HG03095 (cell line): ENCODE measurements around the gene RBFOX2.
"Not testable (repeated sequence)": the region's sequence is repeated elsewhere in the genome, so short reads cannot be mapped to it uniquely, and the experiment has no call there.

ENCODE experiments used
- ATAC-seq: cut with Tn5 transposase; IDR thresholded peaks from one replicate; pipeline ENCODE4 v1.9.1; 2021; ENCODE audit warnings: moderate library complexity; ENCODE audit not compliant: unreplicated experiment

RBFOX2 gene

DNA sequence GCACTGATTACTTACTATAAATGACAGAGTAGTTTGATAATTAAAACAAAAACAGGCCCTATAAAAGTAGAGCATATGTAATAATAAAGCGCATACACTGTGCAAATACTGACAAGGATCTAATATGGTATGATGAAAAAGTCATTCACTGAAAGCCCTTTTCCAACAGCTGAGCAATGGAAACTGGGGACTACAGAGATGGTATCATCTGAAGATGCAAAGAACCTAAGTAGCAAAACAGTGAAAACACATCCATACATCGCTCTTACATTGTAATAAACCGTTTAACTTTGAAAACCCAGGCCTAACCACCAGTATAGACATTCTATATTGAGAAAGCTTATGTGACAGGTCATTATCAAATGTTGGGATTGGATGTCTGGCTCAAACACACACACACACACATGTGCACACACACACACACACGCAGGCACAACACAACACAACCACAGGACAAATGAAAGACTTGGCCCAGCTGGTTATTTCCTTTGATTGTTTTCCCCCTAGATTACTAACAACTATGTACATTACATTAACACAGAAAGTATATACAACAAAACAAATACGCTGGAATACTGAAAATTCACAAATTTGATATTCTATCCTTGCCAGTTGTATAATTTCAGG is 191.4 kb downstream of the RBFOX2 start:
- ATAC-seq: no peak

DNA sequence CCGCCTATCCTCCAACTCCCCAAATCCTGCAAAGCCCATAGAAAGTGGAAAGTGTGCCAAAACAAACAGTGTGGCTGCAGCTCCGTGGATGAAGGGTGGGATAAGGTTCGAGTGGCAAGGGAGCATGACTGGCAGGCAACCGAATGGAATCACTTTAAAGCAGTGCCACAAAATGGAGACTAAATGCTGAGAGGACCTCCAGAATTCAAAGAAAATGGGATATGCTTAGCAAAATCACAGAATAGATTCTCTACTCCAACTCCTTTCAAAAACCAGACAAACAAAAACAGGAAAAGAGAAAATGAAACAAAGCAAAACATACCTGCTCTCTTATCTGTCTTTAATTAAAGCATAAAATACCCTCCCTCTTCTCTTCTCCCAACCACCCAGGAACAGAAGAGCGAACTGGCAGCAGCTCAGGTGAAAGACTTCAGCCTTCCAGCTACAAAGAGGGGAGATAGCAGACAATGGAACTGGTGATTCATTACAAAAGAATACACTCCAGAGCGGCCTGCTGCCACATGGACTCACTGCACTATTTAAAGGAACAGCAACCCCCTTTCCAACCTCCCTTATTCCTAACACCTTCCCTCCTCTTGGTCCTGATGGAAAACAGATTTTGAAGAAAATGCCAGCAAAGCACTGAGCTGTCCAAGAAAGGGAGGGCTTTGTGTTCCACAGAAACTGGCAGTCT is 192.5 kb downstream of the RBFOX2 start:
- no peak for ATAC-seq

DNA sequence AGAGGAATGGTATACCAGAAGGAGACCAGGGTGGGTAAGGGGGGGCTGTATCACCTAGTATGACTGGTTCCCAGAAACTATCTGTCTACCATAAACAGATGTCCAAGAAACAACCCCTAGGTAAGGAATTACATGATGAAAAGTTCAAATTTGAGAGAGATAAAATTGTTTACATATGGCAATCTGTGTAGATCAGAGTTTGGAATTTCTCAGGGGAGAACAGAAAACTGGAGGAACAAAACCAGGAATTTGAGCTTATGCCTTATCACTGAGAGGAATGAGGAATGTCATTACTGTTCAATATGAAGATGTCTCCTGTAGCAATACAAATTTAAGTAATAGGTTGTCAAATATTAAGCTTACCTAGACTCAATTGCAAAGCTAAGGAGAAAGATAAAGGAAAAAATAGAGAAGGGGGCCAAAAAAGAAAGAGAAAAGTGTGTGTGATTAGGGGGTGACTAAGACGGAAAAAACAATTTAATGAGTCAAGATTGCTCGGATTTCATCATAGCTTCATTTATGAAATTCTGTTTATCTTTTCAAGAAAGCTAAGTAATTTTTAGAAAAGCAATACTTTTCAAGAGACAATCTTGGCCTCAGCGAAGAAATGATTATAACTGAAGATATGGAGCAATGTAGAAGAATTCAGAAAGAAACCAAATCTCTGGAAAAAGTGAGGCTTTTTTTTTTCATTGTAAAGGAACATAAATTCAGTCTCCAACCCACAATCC is 193.2 kb downstream of the RBFOX2 start:
- no peak for ATAC-seq

DNA sequence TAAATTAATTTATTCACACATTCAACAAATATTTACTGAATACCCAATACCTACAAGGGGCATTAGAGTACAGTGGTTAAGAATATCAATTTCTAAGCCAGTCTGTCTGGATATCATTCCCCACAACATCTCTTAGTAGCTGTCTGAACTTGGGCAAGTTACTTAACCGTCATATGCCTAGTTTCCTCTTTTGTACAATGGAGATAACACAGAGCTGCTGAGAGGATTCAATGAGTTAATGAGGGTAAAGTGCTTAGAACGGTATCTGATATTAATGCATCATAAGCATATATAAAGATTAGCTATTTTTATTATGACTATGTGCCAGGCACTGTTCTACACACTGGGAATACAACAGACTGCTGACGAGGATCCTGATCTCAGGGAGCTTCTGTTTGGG is 194.6 kb downstream of the RBFOX2 start:
- ATAC-seq: no peak

DNA sequence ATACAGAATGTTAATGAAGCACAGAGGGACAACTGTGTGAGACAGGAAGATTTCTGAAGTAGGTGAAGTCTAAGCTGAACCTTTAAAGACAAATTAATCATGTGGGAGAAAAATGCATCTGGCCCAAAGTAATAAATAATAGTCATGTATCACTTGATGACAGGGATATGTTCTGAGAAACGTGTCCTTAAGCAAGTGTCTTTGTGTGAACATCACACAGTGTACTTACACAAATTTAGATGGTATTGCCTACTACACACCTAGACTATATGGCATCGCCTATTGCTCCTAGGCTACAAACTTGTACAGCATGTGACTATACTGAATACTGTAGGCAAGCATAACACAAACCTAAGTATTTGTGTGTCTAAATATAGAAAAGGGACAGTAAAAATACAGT is 198.3 kb downstream of the RBFOX2 start:
- ATAC-seq: no peak

DNA sequence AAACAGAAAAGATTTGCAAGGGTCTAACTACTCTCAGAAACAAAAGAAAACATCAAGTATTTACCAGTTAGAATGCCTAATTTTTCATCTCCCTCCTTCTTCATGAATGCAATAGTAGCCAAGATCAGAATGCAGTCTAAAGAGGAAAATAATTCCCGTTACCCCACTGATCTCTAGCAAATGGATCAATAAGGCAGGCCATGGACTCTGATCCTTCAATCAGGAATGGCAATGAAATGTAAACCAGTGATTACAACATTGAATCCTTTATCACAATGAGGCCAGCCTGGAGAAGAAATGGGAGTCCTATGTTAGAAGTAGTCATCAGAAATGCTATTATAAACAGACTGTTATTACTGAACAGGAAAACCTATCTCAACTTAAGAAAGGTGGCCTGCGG is 204.4 kb downstream of the RBFOX2 start:
- no peak for ATAC-seq

DNA sequence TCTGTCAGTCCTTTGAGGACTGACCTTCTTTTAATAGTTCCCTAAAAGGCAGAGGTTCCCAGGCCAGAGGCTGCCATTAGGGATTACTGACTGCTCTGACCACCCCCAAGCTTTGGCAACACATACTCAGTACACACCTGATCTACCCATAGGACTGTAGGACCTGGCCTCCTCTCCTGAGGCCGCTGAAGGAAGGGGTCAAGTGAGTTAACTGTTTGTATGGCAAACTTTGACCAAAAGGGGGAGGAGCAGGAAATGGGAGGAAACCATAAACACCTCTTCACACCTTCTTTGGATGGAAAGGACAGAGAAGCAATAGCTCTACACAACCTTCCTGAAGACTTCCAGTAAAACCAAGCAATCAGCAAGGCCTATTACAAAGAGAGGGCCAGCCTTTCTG is 207.0 kb downstream of the RBFOX2 start:
- ATAC-seq: no peak

DNA sequence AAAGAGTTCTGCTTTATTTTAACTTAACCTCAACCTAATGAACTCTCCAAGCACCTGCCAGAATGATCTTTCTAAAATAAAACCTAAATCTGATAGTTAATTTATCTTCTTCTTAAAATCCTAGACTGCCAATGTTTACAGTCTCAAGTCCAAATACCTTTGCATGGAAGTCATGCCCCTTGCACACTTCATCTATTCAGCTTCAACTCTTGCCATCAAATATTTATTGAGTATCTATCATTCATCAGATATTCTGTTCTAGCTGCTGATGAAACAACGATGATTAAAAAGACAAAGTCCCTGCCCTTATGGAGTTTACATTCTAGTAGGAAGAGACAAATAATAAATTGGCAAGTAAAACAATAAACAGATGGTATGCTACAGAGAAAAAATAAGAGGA is 209.2 kb downstream of the RBFOX2 start:
- ATAC-seq: no peak

DNA sequence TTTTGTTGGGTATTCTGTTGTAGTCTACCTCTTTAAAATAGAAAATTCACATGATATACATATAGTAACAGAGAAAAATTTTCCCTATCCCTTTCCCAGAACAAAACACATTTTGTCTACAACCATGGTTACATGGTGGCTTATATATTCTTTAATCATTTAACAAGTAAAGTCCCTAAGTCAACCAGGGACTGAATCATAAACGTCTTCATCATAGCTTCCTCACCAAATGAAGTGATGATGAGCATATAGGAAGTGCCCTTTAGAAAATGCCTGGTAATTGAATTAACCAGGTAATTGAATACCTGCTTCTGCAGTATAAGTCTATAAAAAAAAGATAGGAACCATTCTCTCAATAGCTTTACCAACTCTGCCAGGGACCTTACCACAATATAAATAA is 209.7 kb downstream of the RBFOX2 start:
- no peak for ATAC-seq

DNA sequence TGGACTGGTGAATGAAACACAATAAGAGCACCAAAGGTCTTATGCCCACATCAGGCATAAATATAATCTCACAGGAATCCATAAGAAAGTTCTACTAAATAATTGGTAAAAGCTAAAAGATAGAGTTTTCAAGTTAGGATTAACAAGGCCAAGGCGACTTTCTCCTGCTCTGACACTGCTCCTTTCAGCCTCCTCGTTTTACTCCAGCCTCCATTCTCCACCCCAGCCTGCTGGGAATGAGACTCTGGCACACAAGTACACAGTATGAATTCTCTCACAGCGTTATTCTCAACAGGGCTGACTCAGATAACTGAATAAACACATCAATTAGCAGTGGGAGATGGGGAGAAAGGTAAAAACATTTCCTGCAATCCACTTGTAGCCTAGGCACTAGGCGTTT is 216.0 kb downstream of the RBFOX2 start:
- no peak for ATAC-seq

DNA sequence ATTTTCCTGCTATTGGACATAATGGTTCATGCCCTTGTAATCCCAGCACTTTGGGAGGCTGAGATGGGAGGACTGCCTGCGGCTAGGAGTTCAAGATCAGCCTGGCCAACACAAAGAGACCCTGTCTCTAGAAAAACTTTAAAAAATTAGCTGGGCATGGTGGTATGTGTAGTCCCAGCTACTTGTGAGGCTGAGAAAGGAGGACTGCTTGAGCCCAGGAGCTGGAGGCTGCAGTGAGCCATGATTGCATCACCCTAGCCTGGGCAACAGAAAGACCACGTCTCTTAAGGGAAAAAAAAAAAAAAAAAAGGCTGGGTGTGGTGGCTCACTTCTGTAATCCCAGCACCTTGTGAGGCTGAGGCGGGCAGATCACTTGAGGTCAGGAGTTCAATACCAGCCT is 217.0 kb downstream of the RBFOX2 start:
- ATAC-seq: no peak

DNA sequence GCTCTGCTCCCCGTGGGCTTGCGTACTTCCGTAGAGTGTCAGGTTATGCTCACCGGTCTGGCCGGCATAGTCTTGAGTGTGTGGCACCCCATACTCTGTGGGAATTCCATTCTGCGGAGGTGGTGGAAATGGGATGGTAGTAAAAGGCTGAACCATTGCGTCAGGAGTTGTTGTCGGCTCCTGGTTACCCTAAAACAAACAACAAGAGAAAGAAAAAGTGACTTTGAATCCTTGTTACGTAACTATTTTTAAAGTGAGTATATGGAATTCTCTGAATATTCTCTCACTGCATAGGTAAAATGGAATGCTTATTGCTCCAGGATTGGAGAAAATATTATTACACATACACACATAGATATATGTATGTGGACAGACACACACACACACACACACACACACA is 218.8 kb downstream of the RBFOX2 start:
- ATAC-seq: no peak

DNA sequence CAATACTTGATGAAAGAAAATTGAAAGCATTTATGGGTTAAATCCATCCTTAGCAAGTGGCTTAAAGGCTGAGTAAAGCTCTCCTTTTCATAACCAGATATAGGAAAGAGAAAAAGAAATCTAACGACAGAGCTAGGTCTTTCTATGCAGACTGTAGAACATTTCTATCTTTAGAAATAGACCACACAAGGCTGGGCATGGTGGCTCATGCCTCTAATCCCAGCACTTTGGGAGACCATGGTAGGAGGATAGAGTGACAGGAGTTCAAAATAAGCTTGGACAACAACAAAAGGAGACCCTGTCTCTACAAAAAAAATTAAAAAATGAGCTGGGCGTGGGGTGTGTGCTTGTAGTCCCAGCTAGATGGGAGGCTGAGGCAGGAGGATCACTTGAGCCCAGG is 220.2 kb downstream of the RBFOX2 start:
- ATAC-seq: no peak

DNA sequence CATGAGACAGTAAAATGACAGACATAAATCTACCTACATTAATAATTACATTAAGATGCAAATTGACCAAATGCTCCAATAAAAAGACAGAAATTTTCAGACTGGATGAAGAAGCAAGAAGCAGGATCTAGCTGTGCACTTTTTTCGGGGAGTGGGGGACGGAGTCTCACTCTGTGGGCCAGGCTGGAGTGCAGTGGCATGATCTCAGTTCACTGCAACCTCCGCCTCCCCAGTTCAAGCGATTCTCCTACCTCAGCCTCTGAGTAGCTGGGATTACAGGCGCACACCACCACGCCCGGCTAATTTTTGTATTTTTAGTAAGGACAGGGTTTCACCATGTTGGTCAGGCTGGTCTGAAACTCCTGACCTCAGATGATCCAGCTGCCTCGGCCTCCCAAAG is 222.0 kb downstream of the RBFOX2 start:
- not testable (repeated sequence) for ATAC-seq

DNA sequence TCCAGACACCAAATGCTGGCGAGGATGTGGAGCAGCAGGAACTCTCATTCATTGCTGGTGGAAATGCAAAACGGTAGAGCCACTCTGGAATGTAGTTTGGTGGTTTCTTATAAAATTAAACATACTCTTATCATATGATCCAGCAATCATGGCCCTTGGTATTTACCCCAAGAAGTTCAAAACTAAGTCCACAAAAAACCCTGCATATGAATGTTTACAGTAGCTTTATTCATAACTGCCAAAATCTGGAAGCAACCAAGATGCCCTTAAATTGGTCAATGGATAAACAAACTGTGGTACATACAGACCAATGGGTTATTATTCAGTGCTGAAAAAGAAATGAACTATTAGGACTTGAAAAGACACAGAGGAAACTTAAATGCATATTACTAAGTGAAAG is 223.2 kb downstream of the RBFOX2 start:
- no peak for ATAC-seq

DNA sequence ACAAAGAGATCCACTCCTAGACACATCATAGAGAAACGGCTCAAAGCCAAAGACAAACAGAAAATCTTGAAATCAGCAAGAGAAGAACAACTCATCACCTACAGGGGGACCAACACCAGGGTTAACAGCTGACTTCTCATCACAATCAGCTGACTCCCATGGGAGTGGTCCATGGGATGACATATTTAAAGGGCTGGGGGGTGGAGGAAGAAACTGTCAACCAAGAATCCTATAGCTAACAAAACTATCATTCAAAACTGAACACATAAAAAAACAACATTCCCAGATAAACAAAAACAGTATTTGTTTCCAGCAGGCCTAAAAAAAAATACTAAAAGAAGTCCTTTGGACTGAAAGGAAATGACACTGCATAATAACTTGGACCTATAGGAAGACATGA is 224.2 kb downstream of the RBFOX2 start:
- no peak for ATAC-seq

DNA sequence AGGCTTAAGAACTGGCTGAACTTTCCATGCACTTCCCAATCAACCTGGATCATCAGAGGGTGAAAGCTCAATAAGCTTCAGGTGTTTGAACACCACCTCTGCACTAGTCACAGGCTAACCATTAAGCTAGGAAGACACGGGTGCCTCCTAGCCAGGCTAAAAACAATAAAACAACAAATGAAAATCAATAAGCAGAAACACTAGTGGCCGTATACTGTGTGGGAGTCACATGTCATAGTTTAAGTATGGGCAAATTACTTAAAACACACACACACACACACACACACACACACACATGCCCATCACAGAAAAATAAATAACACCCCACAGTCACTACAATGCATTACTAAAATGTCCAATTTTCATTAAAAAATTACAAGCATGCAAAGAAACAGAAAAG is 225.7 kb downstream of the RBFOX2 start:
- no peak for ATAC-seq

DNA sequence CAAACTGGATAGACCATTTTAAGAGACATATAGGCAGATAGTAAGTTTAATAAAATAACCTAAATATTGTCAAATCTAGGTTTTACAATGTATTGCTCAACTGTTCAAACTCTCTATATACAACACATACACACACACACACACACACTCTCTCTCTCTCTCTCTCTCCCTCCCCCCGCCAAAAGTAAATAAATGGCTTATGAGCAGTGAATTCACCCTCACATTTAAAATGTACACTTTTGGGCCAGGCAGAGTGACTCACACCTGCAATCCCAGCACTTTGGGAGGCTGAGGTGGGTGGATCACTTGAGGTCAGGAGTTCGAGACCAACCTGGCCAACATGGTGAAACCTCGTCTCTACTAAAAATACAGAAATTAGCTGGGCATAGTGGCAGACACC is 227.3 kb downstream of the RBFOX2 start:
- ATAC-seq: not testable (repeated sequence)

DNA sequence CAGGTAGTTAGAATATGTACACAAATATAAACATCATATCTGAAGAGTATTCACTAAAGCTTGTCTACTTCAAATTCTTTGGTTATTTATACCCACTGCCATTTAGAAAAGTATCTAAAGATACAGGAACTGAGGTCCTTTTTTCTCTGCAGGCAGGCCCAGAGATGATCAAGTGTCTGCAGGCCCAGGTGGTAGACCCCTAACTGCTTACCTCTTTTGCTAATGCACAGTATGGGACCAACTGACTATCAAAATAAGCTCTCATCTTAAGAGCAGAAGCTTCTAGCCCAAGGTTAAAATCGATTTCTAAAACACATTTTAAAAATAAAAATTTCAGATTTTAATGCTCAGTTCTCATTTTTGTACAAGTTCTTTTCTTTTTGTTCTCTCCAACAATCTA is 229.5 kb downstream of the RBFOX2 start:
- ATAC-seq: no peak

DNA sequence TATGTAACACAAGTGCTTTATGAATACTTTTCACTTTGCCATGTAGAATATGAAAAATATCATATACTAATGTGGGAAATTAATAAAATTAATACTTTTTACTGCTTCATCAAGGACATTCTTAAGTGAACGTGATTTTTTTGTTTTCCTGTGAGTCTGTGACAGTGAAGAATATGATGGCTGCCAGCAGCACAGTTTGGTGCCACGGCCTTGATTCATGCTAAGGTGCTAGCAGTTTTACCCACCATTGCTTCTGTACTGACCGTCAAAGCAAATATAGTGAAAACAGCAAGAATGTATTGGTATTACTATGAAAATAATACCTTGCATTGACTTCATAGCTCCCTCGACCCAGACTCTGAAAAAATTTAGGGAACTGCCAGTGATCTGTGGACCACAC is 231.2 kb downstream of the RBFOX2 start:
- ATAC-seq: no peak

DNA sequence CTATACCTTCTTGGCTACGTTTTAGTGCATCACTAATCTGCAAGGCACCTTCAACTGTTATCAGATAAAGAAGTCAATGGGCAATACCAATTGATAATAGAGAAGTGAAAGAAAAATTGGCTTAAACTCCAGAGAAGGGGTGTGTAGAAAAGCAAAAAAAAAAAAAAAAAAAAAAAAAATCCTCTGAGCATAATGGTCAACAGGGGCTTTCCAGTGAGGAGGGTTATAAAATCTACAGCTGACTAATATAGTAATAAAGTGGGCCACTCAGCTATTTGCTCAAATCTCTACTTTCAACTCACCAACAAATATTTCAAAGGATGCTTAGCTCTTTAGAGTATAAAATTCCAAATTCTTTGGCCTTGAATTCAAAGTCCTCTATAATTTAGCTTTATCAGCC is 233.1 kb downstream of the RBFOX2 start:
- ATAC-seq: no peak

DNA sequence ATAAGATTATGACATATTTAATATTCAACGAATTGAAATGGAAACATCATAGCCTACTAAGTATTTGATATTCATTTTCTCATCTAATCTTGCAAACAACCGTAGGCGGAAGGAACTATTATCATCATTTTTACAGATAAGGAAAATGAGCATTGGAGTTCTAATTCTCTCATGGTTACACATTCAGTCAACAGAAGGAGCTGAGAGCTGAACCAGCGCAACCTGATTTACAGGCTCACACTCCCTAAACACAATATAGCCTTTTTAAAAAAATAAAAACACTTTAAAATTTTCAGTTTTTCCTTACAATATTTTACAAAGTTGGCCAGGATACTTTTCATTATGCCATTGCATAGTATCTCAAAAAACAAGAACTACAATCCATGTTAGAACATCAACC is 236.1 kb downstream of the RBFOX2 start:
- no peak for ATAC-seq
